Measurements from ENCODE around the gene SLC5A2. TPM values are rescaled to one million over a fixed set of nuclear protein-coding genes. Genes with fewer than 3 reads are reported as not detected.

Gene SLC5A2
- total and polyA plus RNA-seq, 7 donors, result 0.08 to 0.35 (median 0.26) TPM; not detected in 4

DNA sequence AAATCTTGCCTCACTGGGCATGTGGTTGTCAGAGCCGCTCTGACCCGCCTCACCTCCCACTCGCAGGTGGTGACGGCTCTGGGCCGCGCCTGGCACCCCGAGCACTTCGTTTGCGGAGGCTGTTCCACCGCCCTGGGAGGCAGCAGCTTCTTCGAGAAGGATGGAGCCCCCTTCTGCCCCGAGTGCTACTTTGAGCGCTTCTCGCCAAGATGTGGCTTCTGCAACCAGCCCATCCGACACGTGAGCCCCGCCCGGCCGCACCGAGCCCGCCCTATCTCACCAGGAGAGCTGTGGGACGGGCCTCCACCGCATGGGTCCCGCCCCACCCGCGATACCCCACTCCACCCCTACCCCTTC, 7.0 kb upstream of the SLC5A2 start:
- peaks cover 0 to 39% (median 7%) of the 10 kb centered on the region in 3 donors for H3K27me3 ChIP-seq (ENCODE audit: insufficient read depth in 3 of 3, low read length in 2 of 3)
- H3K4me3 ChIP-seq, result no peak overlapping the region
- no peak overlapping the region for H3K27ac ChIP-seq
- peaks cover 0 to 10% of the 10 kb centered on the region in 2 donors for H3K36me3 ChIP-seq (ENCODE audit: insufficient read depth in 1 of 2, low read depth in 1 of 2)
- H3K9me3 ChIP-seq, result no peaks in the 10 kb centered on the region
- intact Hi-C loops (cut with DNase I), result no loop called here
- no peak for ATAC-seq
- H3K4me1 ChIP-seq, result peaks cover 7% of the 10 kb centered on the region
- whole genome bisulfite sequencing, 3 donors, result 80 to 86% (median 82%) methylated on average over 26 of the region's 26 CpGs
- TF ChIP-seq, protein P1, sequence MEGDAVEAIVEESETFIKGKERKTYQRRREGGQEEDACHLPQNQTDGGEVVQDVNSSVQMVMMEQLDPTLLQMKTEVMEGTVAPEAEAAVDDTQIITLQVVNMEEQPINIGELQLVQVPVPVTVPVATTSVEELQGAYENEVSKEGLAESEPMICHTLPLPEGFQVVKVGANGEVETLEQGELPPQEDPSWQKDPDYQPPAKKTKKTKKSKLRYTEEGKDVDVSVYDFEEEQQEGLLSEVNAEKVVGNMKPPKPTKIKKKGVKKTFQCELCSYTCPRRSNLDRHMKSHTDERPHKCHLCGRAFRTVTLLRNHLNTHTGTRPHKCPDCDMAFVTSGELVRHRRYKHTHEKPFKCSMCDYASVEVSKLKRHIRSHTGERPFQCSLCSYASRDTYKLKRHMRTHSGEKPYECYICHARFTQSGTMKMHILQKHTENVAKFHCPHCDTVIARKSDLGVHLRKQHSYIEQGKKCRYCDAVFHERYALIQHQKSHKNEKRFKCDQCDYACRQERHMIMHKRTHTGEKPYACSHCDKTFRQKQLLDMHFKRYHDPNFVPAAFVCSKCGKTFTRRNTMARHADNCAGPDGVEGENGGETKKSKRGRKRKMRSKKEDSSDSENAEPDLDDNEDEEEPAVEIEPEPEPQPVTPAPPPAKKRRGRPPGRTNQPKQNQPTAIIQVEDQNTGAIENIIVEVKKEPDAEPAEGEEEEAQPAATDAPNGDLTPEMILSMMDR (IDR thresholded peaks at IDR 0.05), result no peak
- DNase-seq, result peak in 1 of 2 donors; percentile 51

DNA sequence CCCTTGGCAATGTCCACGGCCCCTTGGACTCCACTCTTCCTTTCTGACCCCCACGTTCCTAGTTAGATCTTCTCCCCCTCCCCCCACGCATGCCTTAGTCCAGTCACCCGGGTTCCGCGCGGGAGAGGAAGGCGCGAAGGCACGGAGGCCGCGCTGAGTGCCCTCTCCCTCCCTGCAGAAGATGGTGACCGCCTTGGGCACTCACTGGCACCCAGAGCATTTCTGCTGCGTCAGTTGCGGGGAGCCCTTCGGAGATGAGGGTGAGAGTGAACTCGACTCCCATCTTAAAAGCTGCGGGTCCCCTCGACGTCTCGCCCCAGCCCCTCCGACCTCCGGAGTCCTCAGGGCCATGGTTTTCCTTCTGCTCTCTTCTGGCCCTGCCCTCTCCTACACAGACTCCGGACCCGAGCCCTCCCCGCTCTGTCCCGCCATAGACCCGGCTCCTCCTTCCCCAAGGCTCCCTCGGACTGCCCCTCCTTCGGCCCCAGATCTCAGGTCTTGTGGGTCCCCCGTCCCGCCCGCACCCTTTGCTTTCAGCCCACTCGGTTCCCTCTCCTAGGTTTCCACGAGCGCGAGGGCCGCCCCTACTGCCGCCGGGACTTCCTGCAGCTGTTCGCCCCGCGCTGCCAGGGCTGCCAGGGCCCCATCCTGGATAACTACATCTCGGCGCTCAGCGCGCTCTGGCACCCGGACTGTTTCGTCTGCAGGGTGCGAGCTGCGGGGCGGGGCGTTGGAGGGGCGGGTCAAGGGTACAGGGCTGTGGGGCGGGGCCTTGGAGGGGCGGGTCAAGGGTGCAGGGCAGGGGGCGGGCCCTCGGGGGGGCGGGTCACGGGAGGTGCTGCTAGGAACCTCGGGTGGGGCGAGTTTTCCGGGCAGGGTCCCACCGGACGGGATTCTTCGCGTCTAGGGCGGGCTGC, 6.4 kb upstream of the SLC5A2 start:
- Histone ChIP-seq H3K4me1 (peaks cover 2% of the 10 kb centered on the region), H3K9me3 (no peaks in the 10 kb centered on the region), H3K36me3 (ENCODE audit: insufficient read depth in 1 of 2, low read depth in 1 of 2) (peaks cover 0 to 10% of the 10 kb centered on the region in 2 donors), H3K27ac (no peak overlapping the region), H3K4me3 (peak overlapping the region; percentile 48), H3K27me3 (ENCODE audit: insufficient read depth in 3 of 3, low read length in 2 of 3) (peaks cover 0 to 39% (median 7%) of the 10 kb centered on the region in 3 donors)
- intact Hi-C loops (cut with DNase I), result no loop called here
- ATAC-seq (peak in 2 of 4 donors; percentile 18 to 22), DNase-seq (peak; percentile 73 to 79)
- 36 to 45% (median 38%) methylated on average over 48 to 68 of the region's 68 CpGs for WGBS, 3 donors
- TF ChIP-seq, protein P1 (IDR thresholded peaks at IDR 0.05), result no peak

DNA sequence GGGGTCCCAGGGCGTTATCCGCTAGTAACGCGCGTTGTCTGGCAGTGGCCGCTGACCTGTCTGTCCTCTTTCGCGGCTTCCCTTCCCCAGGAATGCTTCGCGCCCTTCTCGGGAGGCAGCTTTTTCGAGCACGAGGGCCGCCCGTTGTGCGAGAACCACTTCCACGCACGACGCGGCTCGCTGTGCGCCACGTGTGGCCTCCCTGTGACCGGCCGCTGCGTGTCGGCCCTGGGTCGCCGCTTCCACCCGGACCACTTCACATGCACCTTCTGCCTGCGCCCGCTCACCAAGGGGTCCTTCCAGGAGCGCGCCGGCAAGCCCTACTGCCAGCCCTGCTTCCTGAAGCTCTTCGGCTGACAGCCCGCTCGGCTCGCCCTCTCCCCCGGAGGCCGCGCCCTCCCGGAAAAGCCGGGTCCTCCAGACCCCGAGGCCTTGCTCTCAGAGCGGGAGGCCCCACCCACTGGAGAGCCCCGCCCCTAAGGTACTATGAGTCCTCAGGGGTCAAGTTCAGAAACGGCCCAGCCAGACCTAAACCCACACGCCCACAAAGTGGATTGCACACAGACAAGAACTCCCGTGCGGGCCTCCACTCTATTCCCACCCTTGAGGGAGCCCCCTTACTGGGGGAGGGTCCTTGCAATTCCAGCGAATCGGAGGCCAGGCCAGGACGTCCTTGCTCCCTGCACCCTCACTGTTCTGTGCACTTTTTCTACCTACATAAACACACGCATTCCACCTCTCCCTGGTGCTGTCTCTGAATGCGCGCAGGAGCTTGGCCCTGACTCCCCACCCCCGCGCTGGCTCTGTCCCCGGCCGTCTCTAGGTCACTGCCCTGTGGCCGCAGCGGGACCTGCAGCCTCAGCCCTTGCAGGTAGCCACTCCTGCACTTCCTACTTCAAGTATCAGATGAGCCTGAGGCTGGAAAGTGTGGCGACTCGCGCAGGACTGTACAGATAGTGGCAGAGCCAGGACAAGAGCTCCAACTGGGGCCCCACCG, 5.4 kb upstream of the SLC5A2 start:
- ATAC-seq (no peak), DNase-seq (peak in 1 of 2 donors; percentile 59)
- Histone ChIP-seq H3K36me3 (ENCODE audit: insufficient read depth in 1 of 2, low read depth in 1 of 2) (peaks cover 0 to 10% of the 10 kb centered on the region in 2 donors), H3K4me3 (peak overlapping the region; percentile 32), H3K27me3 (ENCODE audit: insufficient read depth in 3 of 3, low read length in 2 of 3) (peaks cover 0 to 39% (median 7%) of the 10 kb centered on the region in 3 donors), H3K9me3 (no peaks in the 10 kb centered on the region), H3K4me1 (no peaks in the 10 kb centered on the region), H3K27ac (no peak overlapping the region)
- TF ChIP-seq, protein P1 (IDR thresholded peaks at IDR 0.05), result no peak
- intact Hi-C loops (cut with DNase I), result no loop called here
- 68 to 73% (median 72%) methylated on average over 62 to 67 of the region's 67 CpGs for WGBS, 3 donors

DNA sequence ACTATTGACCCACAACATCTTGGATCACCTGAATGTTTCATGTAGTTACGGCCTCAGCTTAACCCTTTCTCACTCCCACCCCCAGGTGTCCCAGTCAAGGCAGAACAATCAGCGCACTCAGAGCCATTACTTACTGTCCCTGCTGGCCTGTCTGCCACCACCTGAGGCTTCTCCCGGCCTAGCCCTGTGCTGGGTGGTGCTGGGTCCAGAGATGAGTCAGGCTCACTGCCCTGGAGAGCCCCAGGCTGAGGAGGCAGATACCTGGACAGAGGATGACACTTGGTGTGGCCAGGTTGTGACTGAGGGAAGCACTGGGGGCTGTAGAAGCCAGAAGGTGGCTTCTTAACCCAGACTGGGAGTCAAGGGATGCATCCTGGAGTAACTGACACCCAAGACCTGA, 4.0 kb upstream of the SLC5A2 start:
- peak in 1 of 2 donors; percentile 37 for DNase-seq
- H3K36me3 ChIP-seq (ENCODE audit: insufficient read depth in 1 of 2, low read depth in 1 of 2), result peaks cover 0 to 10% of the 10 kb centered on the region in 2 donors
- 83 to 86% (median 83%) methylated on average over 3 of the region's 3 CpGs for WGBS, 3 donors
- intact Hi-C loops (cut with DNase I), result no loop called here
- no peaks in the 10 kb centered on the region for H3K4me1 ChIP-seq
- no peak for ATAC-seq
- TF ChIP-seq, protein P1 (IDR thresholded peaks at IDR 0.05), result no peak
- no peaks in the 10 kb centered on the region for H3K9me3 ChIP-seq
- no peak overlapping the region for H3K4me3 ChIP-seq
- no peak overlapping the region for H3K27ac ChIP-seq
- H3K27me3 ChIP-seq (ENCODE audit: insufficient read depth in 3 of 3, low read length in 2 of 3), result peaks cover 0 to 33% (median 3%) of the 10 kb centered on the region in 3 donors

Data from psoas muscle (tissue), 8 donors.